NCI-H446 treated with DMSO at 0.1 percent for 48 hours (cell line): Measurements from ENCODE around the gene TSTD1.
"Not testable (repeated sequence)": the region's sequence is repeated elsewhere in the genome, so short reads cannot be mapped to it uniquely, and the experiment has no call there.

ENCODE experiments used
- DNase-seq: peaks from one replicate; lab custom pipeline; 2025; lab: John Stamatoyannopoulos, UW

Gene TSTD1

DNA sequence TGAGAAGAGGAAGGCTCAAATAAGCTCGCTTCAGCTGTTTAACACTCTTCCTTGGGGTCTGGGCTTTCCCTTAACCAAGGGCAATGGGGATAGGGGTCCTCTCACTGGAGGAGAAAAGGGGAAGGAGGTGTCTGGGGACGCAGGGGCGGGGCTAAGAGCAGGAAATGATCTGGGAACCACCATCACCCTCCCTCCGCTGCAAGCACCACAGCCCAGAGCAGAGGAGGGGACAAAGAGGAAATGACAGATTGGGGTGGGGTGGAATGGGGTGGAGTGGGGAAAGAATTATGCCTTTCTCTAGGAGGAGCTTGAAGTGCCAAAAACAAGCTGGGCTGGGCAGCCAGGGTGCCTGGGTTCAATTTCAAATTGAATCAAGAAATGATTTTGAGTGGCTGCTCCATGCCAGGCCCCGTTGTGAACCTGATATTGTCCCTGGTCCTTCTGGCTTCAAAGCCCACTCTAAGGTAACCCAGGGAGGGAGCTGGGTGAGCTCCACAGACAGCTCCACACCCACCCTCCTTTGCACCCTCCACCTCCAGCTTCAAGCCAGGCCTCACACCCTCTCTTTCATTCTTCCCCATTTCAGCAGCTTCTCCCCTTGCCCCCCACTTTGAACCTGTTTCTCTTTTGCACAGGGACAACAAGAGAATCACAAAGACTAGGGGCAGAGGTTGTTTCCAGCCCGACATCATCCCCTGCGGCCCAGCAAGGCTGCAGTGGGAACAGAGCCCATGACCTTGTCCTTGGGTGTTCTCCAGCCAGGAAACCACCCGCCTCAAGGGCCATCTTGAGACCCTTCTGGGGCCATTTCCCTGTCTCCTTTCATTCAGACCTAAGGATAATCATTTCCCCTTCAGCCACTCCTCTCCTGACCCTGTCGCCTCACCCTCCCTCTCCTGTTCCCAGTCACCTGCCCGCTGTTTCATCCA, 29.8 kb upstream of the TSTD1 start:
- DNase-seq = no peak

DNA sequence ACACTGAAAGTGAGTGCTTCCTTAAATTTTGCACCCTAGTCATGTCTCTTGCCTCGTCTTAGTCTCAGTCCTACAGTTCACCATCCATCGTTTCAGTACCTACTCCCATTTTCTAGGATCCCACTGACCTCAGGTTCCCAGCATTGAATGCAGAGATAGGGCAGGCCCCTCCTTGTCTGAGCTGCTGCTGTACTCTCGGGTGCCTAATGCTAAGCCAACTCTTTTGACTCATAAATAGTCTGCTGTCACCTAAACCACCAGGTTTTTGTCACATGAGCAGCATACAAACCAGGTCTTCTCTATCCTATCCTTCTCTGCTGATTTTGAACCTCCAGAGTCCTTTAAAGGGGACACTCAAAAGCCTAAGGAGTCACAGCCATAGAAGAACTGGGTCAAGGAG, 27.9 kb upstream of the TSTD1 start:
- no peak for DNase-seq

DNA sequence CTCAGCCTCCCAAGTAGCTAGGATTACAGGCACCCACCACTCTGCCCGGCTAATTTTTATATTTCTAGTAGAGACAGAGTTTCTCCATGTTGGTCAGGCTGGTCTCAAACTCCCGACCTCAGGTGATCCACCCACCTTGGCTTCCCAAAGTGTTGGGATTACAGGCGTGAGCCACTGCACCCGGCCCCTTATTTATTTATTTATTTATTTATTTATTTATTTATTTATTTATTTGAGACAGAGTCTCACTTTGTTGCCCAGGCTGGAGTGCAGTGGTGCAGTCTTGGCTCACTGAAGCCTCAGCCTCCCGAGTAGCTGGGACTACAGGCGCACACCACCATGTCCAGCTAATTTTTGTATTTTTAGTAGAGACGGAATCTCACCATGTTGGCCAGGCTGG, 26.9 kb upstream of the TSTD1 start:
- not testable (repeated sequence) for DNase-seq

DNA sequence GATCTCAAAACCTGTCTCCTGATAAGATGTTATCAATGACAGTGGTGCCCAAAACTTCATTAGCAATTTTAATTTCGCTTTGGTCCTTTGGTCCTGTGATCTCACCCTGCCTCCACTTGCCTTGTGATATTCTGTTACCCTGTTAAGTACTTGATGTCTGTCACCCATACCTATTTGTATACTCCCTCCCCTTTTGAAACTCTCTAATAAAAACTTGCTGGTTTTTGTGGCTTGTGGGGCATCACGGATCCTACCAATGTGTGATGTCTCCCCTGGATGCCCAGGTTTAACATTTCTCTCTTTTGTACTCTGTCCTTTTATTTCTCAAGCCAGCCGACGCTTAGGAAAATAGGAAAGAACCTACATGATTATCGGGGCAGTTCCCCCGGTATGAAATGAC, 25.2 kb upstream of the TSTD1 start:
- DNase-seq = not testable (repeated sequence)

DNA sequence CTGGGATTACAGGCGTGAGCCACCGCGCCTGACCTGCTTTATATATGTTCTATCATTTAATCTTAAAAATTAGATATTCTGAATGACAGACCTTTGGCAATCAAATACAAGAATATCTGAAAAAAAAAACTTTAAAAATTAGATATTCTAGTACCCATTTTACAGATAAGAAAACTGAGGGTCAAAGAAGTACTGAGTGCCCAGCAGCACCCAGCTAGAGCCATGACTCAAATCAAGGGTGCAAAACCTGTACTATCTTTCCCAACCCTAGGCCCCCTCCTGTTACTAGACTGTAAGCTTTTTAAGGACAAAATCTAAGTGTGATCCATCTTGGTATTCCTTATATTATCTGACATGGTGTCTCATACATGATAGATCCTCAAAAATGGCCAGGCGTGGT, 22.7 kb upstream of the TSTD1 start:
- DNase-seq = no peak

DNA sequence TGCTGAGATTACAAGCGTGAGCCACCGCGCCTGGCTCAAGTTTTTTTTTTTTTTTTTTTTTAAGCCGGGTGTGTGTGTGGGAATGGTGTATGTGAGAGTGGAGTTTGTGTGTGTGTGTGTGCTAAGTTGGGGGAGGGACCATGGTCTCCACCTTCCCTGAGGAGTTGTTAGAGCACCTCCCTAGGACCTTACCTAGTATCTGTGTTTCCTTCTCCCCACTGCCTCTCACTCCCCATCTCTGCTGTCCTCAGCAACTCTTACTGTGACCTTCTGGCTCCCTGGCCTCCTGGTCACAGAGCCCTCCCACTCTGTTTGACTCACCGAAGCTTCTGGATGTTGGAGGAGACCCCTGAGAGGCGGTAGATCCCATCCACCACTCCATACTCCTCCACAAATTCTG, 20.5 kb upstream of the TSTD1 start:
- no peak for DNase-seq

DNA sequence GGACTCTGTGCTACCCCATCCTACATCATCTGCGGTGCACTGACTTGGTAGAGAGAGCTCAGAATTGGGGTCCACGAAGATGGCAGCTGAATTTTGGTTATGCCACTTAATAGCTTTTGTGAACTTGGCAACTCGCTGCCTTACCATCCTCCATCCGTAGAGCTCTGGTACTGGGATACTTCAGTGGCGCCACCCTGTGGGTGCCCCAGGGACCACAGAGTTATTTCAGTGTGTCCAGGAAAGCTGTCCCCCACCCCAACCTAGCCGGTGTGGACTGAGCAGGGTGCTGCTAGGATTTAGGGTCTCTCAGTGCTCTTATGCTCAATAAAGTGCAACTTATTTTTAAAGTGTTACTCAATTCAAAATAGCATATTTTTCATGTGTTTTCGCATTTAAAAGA, 16.0 kb upstream of the TSTD1 start:
- DNase-seq = no peak

DNA sequence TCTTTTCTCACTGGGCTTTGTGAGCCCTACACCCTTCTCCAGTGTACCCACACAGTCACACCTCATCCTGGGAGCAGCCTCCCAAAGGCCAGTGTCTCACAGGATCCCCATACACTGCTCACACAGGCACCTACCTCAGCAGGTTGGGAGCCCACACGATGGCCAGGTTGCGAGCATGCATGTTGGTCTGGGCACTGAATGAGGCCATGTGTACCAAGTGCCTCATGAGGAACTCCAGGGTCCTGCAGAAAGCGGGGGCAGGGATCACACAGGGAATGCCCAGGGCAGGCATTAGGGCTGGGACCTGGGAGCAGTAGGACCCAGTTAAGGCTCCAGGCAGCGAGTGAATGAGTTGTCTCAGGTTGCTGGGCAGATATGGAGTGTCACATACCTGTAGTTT, 15.5 kb upstream of the TSTD1 start:
- no peak for DNase-seq

DNA sequence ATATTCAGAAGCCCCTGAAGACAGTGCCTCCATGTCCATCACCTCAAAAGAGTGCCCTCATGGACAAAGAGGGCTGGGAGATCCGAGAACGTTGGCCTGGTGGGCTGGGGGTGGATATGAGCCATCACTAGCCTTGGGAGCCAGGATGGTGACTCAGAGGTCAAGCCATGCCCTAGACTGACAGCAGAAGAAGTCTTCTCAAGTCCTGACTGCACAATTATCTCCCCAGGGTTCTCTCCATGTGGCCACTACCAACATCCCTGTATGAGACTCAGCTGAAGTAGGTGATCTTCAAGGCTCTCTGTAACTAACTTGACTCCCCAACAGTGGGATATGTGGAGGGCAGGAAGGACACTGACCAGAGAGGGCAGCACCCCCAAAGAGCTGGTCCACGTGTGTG, 14.1 kb upstream of the TSTD1 start:
- DNase-seq = no peak

DNA sequence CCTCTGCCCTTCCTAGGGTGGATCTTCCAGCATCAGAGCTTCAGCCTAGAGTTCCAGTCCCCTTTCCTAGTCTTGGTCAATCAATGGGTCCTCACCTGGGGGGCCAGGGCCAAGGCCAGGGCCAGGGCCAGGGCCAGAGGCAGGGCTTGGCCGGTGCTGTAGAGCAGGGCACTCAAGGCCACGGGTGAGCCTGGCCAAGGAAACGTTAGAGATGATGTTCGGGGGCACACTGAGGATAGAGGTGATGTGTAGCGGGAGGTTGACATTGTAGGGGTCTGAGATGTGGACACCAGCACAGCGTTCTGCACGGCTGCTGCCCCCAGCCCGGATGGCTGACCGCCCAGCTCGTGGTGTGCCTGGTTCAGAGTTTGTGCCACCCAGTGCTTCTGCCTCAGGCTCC, 12.5 kb upstream of the TSTD1 start:
- DNase-seq = no peak

DNA sequence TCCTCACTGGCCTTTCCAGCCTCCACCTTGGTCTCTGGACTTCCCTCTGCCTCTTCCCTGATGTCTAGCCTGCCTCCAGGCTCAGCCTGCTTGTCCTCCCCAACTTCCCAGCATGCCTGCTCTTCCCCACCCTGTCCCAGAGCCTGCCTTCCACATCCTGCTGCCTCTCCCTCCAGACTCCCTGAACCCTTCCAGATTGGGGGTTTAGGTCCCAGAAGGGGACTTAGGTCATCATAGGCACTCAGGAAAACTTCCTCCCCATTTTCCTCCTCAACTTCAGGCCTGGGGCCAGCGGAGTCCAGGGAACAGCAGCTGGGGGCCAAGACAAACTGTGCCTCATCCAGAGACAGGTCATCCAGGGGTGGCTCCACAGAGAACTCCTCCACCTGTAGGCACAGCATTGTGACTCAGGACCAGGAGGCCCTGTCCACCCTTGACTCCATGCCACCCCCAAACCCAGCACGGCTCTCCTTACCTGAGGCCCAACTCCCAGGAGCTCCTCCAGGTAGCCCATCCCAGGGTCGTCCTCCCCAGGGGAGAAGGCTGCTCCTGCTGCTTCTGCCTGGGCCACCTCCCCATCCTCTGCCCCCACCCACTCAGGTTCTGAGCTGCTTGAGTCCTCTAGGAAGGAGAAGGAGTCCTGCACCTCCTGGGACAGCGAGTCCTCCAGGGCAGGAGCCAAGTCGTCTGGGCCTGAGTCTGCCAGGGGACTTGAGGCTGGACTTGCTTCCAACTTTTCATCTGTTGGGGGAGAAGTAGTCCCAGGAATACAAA, 10.4 kb upstream of the TSTD1 start:
- no peak for DNase-seq

DNA sequence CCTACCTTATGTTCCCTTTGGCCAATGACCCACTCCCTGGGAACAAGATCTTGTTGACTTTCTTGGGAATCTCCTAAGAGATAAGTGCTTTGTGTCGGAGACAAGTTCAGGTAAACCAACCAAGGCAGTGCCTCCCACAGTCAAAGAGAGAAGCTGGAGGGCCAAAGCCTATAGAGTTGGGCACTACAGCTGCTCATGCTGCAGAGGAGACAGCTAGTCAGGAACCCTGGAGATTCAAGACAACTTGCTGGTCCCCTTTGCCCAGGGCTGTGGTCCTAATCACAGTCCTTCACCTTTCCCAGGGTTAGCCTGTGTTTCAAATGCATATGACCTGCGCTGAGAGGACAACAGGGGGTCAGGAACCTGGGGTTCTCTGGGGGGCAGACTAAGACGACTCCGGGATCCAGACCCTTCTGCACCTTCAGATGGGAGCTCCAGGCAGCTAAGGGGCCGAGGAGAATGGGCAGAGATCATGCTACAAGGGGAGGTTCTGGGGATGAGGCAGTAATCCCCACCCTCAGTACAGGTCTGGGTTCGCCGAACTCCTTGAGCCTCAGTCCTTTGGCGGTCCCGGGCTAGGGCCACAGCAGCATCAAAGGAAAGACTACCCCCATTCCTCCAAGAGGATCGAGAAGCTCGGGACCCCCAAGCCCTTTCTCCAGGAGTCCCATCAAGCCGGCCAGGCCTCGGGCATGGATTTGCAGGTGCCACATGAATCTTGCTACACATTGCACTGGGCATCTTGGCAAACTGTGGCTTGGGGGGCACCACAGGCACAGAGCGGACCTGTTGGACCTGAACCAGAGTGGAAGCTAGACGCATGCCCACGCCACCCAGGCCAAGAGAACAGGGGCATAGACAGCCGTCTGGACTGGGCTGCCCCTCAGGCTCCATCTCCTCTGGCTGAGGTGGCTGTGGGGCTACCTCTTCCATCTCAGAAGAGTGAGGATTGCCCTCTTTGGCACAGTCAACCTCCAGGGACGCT, 9.0 kb upstream of the TSTD1 start:
- no peak for DNase-seq

DNA sequence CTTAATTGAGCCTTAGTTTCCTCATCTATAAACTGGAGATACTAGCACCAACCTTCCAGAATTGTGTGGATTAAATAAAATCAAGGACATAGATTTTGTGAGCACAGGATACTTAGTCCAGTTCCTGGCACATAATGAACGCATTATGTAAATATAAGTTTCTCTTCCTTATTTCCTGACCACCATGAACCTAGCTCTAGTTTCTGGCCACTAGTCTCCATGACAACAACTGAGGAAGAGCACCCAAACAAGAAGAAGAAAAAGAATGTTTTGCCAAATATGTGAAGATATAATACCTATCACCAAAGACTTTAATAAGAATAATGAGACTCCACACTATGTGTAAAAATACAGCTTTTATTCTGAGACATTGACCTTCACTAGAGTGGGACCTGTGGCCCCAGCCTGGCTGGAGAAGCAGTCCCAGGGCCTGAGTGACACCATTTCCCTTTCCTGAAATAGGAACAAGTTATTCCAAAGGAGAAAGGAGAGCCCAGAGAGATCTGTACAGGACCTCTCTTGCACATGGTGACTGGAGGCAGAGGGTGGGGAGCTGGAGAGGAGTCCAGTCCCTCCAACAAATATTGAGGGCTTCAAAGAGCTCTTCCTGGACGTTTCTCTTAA, 8.0 kb upstream of the TSTD1 start:
- DNase-seq = no peak

DNA sequence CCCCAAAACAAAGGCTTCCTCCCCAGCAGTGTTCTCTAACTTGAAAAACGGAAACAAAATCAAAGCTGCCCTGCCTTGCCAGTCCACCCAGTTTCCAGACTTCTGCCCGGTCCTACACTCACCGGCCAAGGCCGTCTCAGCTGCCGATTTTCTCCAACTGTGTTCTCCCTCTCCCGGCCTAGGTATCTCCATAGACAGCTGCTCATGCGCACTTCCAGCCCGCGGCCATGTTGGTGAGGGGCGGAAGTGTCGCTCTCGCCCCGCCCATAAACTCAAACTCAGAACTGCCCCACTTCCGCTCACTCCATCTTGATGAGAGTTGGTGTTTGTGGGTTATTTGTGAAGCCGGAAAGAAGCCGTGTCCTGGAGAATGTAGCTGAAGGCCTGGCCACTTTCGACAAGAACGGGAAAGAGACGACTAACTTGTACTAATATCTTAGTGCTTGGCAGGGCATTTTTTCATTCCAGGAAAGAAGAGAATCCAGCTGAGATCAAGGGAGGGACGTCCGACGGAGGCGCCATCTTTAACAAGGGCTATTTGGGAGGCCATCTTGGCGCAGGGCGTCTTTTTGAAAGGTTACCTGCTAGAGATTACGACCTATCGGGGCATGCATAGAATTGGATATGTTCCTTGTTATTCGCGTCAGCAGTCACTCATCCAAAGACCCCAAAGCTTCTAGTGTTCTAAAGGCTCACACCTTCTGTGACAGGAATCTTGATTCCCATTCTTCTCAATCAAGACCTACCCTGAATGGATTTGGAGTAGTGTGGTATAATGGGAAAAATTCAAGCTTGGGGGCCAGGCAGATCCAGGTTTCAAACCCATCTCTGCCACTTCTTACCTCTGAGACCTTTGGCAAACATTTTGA, 7.2 kb upstream of the TSTD1 start, which contains the start of gene USF1:
Gene USF1 (minus strand): TSS at position 242 of the 869 bp plus-strand sequence. CDS start 2,702 bp downstream, outside the sequence.
- peak; percentile 92 for DNase-seq

DNA sequence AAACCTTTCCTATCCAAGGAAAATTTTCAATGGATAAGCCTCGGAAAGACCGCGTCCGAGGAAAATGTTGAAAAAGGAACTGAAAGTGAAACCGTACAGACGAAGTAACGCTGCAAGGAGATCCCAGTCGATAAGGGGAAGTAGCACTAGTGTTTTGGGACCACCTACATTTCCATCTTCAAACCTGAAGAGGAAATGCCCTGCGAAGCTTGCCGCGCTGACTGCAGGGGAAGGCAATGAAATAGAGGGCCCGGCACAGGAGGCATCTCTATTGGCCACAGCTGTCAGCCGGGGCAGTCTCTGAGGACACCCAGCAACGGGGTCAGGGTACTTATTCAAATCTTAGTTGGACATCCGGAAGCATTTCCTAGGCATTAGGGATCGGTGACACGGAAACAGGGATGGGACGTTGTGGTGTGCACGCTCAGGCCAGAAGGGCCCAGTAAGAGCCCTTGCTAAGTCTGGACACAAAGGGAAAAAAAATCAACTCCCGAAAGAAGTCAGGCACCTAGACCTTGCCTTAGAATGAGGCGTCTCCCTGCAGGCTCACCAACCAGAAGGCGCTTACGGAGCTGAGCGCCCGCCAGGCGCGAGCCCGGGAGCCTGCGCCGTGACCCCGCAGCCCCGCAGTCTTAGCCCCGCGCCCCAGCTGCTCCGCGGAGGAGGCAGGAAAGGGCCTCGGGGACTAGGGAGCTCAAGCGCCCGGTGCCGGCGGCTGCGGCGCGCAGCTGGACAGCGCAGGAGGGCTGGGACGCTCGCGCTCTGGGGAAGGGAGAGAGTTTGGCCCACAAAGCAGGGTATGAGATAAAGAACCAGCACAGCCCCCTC, 6.4 kb upstream of the TSTD1 start:
- DNase-seq = peak; percentile 25

DNA sequence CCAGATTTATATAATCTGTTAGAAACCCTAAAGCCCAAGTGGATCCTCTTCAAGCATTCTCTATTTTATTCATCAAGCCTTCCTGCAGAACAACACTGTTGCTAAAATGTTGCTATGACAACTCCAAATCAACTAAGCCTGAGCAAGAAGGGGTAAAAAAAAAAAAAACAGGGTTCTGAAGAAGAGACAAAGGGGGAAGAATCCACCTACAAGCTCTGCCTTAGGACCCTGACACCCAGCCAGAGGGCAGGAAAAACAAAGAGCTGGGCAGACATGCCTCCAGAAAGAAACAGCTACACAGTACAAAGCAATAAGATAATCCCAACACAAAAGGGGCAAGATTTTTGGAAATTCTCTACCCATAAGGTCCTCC, 5.8 kb upstream of the TSTD1 start:
- DNase-seq = no peak

DNA sequence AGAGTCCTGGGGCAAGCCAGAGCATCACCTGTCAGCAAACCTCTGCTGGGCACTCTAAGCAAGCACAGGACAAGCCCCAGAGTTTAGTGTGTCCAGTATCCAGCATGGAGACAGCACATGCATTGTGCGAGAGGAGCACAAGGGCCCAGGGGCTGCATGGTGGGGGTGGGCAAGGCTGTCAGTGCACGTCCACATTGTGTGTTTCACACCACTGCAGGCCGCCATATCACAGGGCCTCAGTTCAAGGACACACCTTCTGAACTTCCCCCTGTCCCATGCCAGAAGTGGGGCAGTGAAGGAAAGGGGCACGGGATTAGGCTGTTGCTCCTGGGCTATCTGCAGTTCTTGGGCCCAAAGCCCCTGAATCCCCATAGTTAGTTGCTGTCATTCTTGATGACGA, 782 bp upstream of the TSTD1 start:
- DNase-seq = no peak

DNA sequence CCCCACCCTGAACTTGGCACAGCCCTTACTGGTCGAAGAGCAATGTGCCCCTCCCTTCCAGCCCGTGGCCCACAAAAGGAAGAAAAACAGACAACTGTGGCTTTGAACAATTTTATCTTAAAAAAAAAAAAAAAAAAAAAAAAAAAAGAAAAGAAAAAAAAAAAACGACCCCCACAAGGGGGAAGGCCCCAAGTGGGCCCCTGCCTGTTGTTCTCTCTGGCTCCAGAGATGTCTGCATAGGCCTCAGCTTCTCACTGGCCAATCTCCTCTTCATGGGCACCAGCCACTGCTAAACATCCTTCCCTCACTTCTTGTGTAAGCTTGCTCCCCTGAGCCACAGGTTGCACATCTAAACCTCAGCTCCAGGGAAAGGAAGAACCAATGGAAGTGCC, 386 bp upstream of the TSTD1 start:
- no peak for DNase-seq

DNA sequence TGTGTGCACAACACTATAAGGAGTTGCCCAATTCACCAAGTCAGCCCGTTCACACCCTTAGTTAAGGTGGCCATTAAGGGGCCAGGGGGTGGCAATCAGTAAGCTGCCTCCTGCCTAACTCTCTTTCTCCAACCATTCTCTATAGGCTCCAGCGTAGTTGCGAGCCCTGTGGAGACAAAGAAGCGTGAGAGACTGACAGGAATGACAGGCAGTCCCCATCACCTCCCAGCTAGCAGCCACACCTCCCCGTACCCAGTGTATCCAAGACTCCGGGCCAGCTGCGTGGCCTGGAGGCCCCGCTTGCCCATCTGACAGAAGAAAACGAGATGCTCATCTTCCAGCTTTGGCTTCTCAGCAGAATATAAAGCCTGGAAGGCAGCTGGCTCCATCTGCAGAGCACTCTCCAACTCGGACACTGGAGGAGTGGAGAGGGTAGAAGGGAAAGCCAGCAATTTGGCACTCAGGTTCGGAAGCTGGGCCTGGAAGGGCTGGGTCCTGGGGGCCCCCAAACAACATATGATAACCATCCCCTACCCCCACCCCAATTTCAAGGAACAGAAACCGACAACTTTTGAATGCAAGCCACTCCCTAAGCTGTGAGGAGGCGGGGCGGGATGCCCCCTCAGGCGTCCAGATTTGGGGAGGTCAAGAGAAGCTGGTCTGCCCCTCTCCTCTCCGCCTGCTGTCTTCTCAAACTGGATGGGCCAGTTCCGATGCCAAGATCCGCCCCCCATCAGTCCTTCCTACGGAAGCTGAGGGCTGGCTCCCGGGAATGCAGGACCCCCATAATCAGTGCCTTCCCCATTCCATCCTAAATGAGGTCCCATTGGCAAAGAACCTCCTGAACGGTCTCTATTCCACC, 872 bp downstream of the TSTD1 start:
- no peak for DNase-seq
